LNCaP clone FGC (cell line): ENCODE measurements around the gene CEP126.

Experiments
- DNase-seq: peaks from one replicate; pipeline ENCODE4 v3.0.0-alpha.2; 2011; ENCODE audit warnings: low read depth
- H3K4me3 ChIP-seq: 2 replicates; pipeline ENCODE4 v1.5.1; 2011; ENCODE audit warnings: mild to moderate bottlenecking, low read depth, low read length, control low read depth
- CTCF ChIP-seq: IDR thresholded peaks from 2 replicates; pipeline ENCODE4 v1.5.1; 2012; ENCODE audit warnings: mild to moderate bottlenecking; ENCODE audit not compliant: control insufficient read depth, insufficient read depth; ENCODE audit errors: extremely low read depth

The CEP126 gene

DNA sequence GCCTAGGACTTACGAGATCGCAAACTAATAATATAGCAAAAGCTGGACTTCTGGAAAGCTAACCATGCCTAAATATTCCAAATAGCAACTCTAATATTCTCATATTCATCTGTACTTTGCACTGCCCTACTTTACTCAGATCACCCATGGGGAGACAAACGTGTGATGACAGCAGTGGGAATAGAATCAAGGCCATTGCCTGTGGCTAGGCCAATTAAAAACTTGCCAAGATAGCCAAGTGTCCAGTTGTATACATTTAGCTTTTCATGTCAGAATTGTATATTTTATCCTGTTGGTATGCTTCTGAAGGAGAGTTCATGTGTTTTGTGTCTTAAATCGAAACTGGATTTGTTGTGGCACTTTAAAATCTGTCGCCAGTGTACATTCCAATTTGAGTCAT, 1.2 kb upstream of the CEP126 start:
- no peak for TF ChIP-seq CTCF
- no peak for DNase-seq
- H3K4me3 ChIP-seq = no peak overlapping the region

DNA sequence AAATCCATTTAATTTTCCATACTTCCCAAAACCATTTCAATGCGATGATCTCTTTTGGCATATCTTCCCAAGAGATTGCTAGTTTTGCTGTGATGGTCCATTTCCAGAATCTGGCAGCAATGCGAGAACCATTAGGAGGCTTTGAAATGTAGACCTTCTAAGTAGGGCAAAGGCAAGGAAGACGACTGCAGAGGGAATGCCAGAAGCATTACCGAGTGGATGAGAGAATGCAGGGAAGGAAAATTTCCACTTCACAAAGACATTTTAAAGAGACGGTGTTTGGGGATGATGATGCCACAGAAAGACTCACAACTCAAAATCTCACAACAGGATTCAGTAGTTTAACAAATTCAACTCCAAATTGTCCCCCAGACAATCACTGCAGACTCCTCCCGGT, 471 bp upstream of the CEP126 start:
- DNase-seq = no peak

GRCh38 chr11:101915791-101916291, 1.0 kb downstream of the CEP126 start:
- TF ChIP-seq CTCF = no peak
- H3K4me3 ChIP-seq = no peak overlapping the region; the same call in 1 of the 2 replicates
- DNase-seq = no peak

More for the DNA sequence above, 471 bp upstream of the CEP126 start:
- peak overlapping the region; percentile 67 for H3K4me3 ChIP-seq
- TF ChIP-seq CTCF = no peak

DNA sequence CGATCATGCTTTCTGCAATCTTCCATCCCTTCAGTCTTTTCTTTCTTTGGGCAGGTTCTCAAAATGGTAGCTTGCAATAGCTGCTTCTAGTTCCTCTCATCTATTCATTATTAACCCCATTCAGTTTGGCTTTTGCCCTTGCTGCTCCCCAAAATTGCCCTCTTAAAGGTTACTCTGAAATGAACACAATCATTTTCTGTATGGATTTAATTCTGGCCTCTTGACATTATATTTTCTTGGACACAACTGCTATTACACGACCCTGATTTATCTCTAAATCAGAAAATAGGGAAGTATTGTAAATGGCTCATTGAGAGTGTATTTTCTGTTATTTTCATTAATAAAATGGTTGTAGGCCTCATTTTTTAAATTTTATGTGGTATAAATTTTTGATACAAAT, 1.6 kb downstream of the CEP126 start, which contains the start of gene ANGPTL5:
Gene ANGPTL5, minus strand, starts transcription at position 101 of the 400 bp plus-strand sequence. CDS start 8,613 bp downstream, outside the sequence.
- H3K4me3 ChIP-seq = peak within 1 kb of the TSS; percentile 67
- no peak for DNase-seq
- TF ChIP-seq CTCF = no peak

DNA sequence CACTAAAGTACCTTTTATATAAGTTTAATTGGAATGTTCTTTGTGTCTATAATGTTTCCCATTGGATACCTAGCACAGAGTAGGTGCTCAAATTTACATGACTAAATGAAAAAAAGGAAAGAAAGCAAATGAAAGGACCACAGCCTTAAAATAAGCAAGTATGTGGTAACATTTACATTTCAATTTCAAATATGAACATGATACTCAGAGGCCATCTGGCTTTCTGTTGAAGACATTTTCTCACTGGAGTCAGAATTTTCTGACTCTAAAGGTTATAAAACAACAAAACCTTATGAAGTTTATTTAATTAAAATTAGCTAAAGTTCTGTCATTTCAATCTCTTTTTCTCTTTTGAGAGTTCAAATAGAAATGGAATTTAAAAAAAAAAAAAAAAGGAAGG, 2.4 kb downstream of the CEP126 start:
- no peak overlapping the region for H3K4me3 ChIP-seq
- no peak for DNase-seq
- TF ChIP-seq CTCF = no peak

GRCh38 chr11:101920992-101921391, 6.2 kb downstream of the CEP126 start:
- no peak overlapping the region for H3K4me3 ChIP-seq
- no peak for DNase-seq
- TF ChIP-seq CTCF = no peak

DNA sequence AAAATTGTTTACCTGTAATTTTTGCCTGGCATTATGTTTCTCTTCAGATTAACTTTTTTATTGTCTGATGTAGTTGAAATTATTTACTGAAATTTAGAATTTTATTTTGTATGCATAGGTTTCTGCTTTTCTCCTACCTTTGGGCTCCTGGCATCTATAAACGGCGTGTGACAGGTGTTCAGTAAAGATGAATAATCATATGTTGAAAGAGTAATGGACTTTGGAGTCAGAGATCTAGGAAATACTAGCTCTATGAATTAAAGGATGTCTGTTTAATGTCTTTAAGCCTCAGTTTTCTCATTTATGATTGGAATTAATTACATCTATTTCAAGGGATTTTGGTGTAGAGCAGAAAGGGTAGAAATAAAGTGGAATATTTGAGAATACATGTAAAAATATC, 8.7 kb downstream of the CEP126 start:
- DNase-seq = no peak
- H3K4me3 ChIP-seq = no peak overlapping the region
- TF ChIP-seq CTCF = no peak
